K562 (cell line): Measurements from ENCODE around the gene PPARGC1A. TPM values are rescaled to one million over a fixed set of nuclear protein-coding genes. Genes with fewer than 3 reads are reported as not detected.

Source experiments
- ATAC-seq: fragments of 200-7000 bp; cut with Tn5 transposase; 3 replicates; pipeline ENCODE4 v1.9.1; 2020; ENCODE audit warnings: moderate library complexity
- BruUV-seq: library from RNA; stranded (reverse); fragments of 400-500 nt; replicated peaks from 2 replicates; lab custom pipeline; 2021; lab: Mats Ljungman, UMichigan
- CTCF ChIA-PET: fragments of 300-600 bp; formaldehyde crosslinking; extraction: SDS; loops from one replicate; lab custom pipeline; 2021; ENCODE audit warnings: low intra/inter-chr PET ratio; lab: Yijun Ruan, JAX
- POLR2A ChIA-PET: fragments of 300-600, 350-650 bp; sonication (Branson Sonifier 250); formaldehyde crosslinking; extraction: SDS; loops from one replicate; lab custom pipeline; 2021; ENCODE audit warnings: antibody characterized with exemption, inconsistent platforms; lab: Yijun Ruan, JAX
- DNase-seq, 4 experiments: peaks; one replicate each; pipeline versions ENCODE4 v3.0.0 to v3.0.0-alpha.2; 2011 to 2018; ENCODE audit warnings: low spot score in 3 of 4, mixed read lengths in 3 of 4; ENCODE audit errors: extremely low read depth in 1 of 4
- FAIRE-seq: peaks from 2 replicates; lab custom pipeline; 2011; peaks lifted over from hg19 to GRCh38; lab: Jason Lieb, UNC
- H2AFZ ChIP-seq: 2 replicates; pipeline ENCODE4 v1.6.0; 2011; ENCODE audit warnings: low read depth, low read length, control low read depth, inconsistent platforms
- H3K27ac ChIP-seq: fragments of 200-600 bp; 3 replicates; pipeline ENCODE4 v1.8.0; 2011; ENCODE audit warnings: low read depth, mild to moderate bottlenecking, control low read depth, inconsistent platforms, low read length, moderate library complexity, mixed read lengths; ENCODE audit errors: extremely low read depth
- H3K27me3 ChIP-seq, 2 experiments: fragments of 300-600 bp in 1 of 2; 2 replicates in 1 of 2; 3 replicates in 1 of 2; pipeline versions ENCODE4 v1.6.0 to v1.8.0; 2011; ENCODE audit warnings: inconsistent platforms in 2 of 2, low read length in 2 of 2, mild to moderate bottlenecking in 1 of 2, mixed read lengths in 1 of 2, moderate library complexity in 1 of 2; ENCODE audit not compliant: control insufficient read depth in 2 of 2, insufficient read depth in 2 of 2
- H3K36me3 ChIP-seq: fragments of 300-600 bp; 3 replicates; pipeline ENCODE4 v1.8.0; 2011; ENCODE audit warnings: mild to moderate bottlenecking, low read length, inconsistent platforms; ENCODE audit not compliant: control insufficient read depth, insufficient read depth
- H3K4me1 ChIP-seq, 2 experiments: fragments of 200-600 bp in 1 of 2; replicated peaks in 1 of 2; 2 replicates in 1 of 2; 3 replicates in 1 of 2; pipeline versions ENCODE4 v1.5.1 to v1.8.0; 2011; ENCODE audit warnings: inconsistent platforms in 2 of 2, low read length in 2 of 2, mild to moderate bottlenecking in 1 of 2, mixed read lengths in 1 of 2, moderate library complexity in 1 of 2; ENCODE audit not compliant: control insufficient read depth in 2 of 2, insufficient read depth in 2 of 2
- H3K4me2 ChIP-seq: 2 replicates; pipeline ENCODE4 v1.6.1; 2011; ENCODE audit warnings: low read length, control low read depth, inconsistent platforms, mixed read lengths; ENCODE audit not compliant: insufficient read depth
- H3K4me3 ChIP-seq: fragments of 200-600 bp; sonication (generic), shearing (Covaris generic); 2 replicates; pipeline ENCODE4 v1.5.1; 2016; ENCODE audit warnings: control low read depth, inconsistent platforms
- H3K79me2 ChIP-seq: fragments of 200-600 bp; 3 replicates; pipeline ENCODE4 v1.8.0; 2011; ENCODE audit warnings: low read length, inconsistent platforms; ENCODE audit not compliant: control insufficient read depth, insufficient read depth
- H3K9ac ChIP-seq, 2 experiments: 2 replicates each; pipeline versions ENCODE4 v1.6.0 to v1.6.1; 2011; ENCODE audit warnings: low read depth in 2 of 2, low read length in 2 of 2, control low read depth in 1 of 2, inconsistent platforms in 1 of 2, mild to moderate bottlenecking in 1 of 2, mixed read lengths in 1 of 2; ENCODE audit not compliant: insufficient read depth in 1 of 2
- H3K9me1 ChIP-seq: one replicate; pipeline ENCODE4 v1.6.0; 2011; ENCODE audit warnings: inconsistent platforms, mild to moderate bottlenecking, low read length, moderate library complexity; ENCODE audit not compliant: control insufficient read depth, insufficient read depth
- H3K9me3 ChIP-seq: replicated peaks from 2 replicates; pipeline ENCODE4 v1.5.1; 2011; ENCODE audit warnings: low read depth, low read length, inconsistent platforms; ENCODE audit not compliant: control insufficient read depth, insufficient read depth
- H4K20me1 ChIP-seq: replicated peaks from 2 replicates; pipeline ENCODE4 v1.6.1; 2011; ENCODE audit warnings: low read length, inconsistent platforms, mixed read lengths; ENCODE audit not compliant: control insufficient read depth, insufficient read depth
- CEBPB ChIP-seq: fragments of 450-650 bp; IDR thresholded peaks from 2 replicates; pipeline ENCODE4 v1.6.1; 2016; ENCODE audit warnings: missing genetic modification characterization, missing compliant biosample characterization
- FOXA1 ChIP-seq: fragments of 450-650 bp; IDR thresholded peaks from 2 replicates; pipeline ENCODE4 v1.6.1; 2016; ENCODE audit warnings: mild to moderate bottlenecking, borderline replicate concordance
- HDAC3 ChIP-seq: fragments of 450-650 bp; IDR thresholded peaks from 2 replicates; pipeline ENCODE4 v1.6.1; 2018; ENCODE audit warnings: borderline replicate concordance, mild to moderate bottlenecking, moderate library complexity; ENCODE audit not compliant: partially characterized antibody
- HDGF ChIP-seq: fragments of 450-650 bp; IDR thresholded peaks from 2 replicates; pipeline ENCODE4 v1.6.1; 2016
- HNRNPUL1 ChIP-seq: fragments of 200-400 bp; formaldehyde crosslinking; IDR thresholded peaks from 2 replicates; pipeline ENCODE4 v1.6.1; 2017; ENCODE audit warnings: low read length
- KLF6 ChIP-seq: fragments of 250-450 bp; sonication (Bioruptor Pico); IDR thresholded peaks from 2 replicates; pipeline ENCODE4 v1.4.0; 2020; ENCODE audit warnings: mild to moderate bottlenecking, moderate library complexity, borderline replicate concordance
- MTA2 ChIP-seq: fragments of 450-650 bp; IDR thresholded peaks from 2 replicates; pipeline ENCODE4 v1.6.1; 2016; ENCODE audit warnings: low read depth
- NR2C1 ChIP-seq, 2 experiments: fragments of 450-650 bp; IDR thresholded peaks; 2 replicates each; pipeline ENCODE4 v1.6.1; 2017; ENCODE audit warnings: mild to moderate bottlenecking in 2 of 2, antibody characterized with exemption in 1 of 2, inconsistent platforms in 1 of 2, missing compliant biosample characterization in 1 of 2, missing genetic modification characterization in 1 of 2
- PHB2 ChIP-seq: fragments of 450-650 bp; IDR thresholded peaks from 2 replicates; pipeline ENCODE4 v1.6.1; 2017; ENCODE audit warnings: low read depth
- POU5F1 ChIP-seq: fragments of 150-350 bp; IDR thresholded peaks from 2 replicates; pipeline ENCODE4 v1.6.1; 2014; ENCODE audit warnings: borderline replicate concordance, low read length, low read depth, mild to moderate bottlenecking; ENCODE audit not compliant: partially characterized antibody
- SMARCB1 ChIP-seq: IDR thresholded peaks from 2 replicates; pipeline ENCODE4 v1.6.1; 2011; ENCODE audit warnings: improper control_type of control experiment, low read depth; ENCODE audit not compliant: insufficient read length
- SNIP1 ChIP-seq: fragments of 450-650 bp; IDR thresholded peaks from 2 replicates; pipeline ENCODE4 v1.7.1; 2017; ENCODE audit warnings: low read depth, mild to moderate bottlenecking
- SPI1 ChIP-seq: IDR thresholded peaks from 2 replicates; pipeline ENCODE4 v1.6.1; 2011; ENCODE audit warnings: low read depth, low read length, control low read depth, borderline replicate concordance
- SRSF9 ChIP-seq: fragments of 200-400 bp; formaldehyde crosslinking; IDR thresholded peaks from 2 replicates; pipeline ENCODE4 v1.6.1; 2017; ENCODE audit warnings: low read depth, low read length, borderline replicate concordance
- TARDBP ChIP-seq: fragments of 450-650 bp; IDR thresholded peaks from 2 replicates; pipeline ENCODE4 v1.6.1; 2016
- TEAD4 ChIP-seq, 2 experiments: sonication (generic) in 1 of 2; formaldehyde crosslinking in 1 of 2; IDR thresholded peaks; 2 replicates each; pipeline versions ENCODE4 v1.6.1 to v1.8.0; 2012 to 2022; ENCODE audit warnings: borderline replicate concordance in 1 of 2, inconsistent platforms in 1 of 2, low read length in 1 of 2, mild to moderate bottlenecking in 1 of 2, missing genetic modification reagents in 1 of 2
- ZNF324 ChIP-seq: fragments of 250-450 bp; sonication (Bioruptor Pico); IDR thresholded peaks from 2 replicates; pipeline ENCODE4 v1.4.0; 2020; ENCODE audit warnings: mild to moderate bottlenecking
- ZNF395 ChIP-seq: fragments of 200-800 bp; sonication (Bioruptor generic); IDR thresholded peaks from 2 replicates; pipeline ENCODE4 v1.6.1; 2017; ENCODE audit warnings: missing genetic modification characterization, missing compliant biosample characterization
- ZNF445 ChIP-seq: fragments of 250-450 bp; sonication (Bioruptor Pico); IDR thresholded peaks from 2 replicates; pipeline ENCODE4 v1.4.0; 2020; ENCODE audit warnings: low read depth, mild to moderate bottlenecking, moderate library complexity
- ZNF695 ChIP-seq: fragments of 450-650 bp; formaldehyde crosslinking; IDR thresholded peaks from 2 replicates; pipeline ENCODE4 v1.4.0; 2020; ENCODE audit warnings: mild to moderate bottlenecking, moderate library complexity
- WGBS: fragments of 100-300 bp; shearing (Covaris generic); methylation state at CpG from one replicate; pipeline ENCODE4 v1.1.6; 2016; ENCODE audit warnings: low coverage, mixed read lengths; ENCODE audit not compliant: insufficient coverage; ENCODE audit errors: missing lambda C conversion rate; 5-methylcytosine and 5-hydroxymethylcytosine counted together
- in situ Hi-C: fragments of 300-500 bp; cut with MboI; formaldehyde crosslinking; loops from 4 replicates; pipeline ENCODE4 v1.15.0; 2018; ENCODE audit warnings: inconsistent platforms, mixed read lengths
- intact Hi-C: fragments of 100-400 bp; cut with micrococcal nuclease; formaldehyde crosslinking; loops from 2 replicates; pipeline ENCODE4 v1.14.2; 2022
- polyA plus RNA-seq, 8 experiments: library from polyadenylated mRNA; depleted of rRNA in 4 of 8; stranded (reverse) in 5 of 8; unstranded in 3 of 8; fragments of >200 nt; fragmentation: Nextera tagmentation in 2 of 8; fragmentation: Illumina TruSeq in 1 of 8; extraction: Ambion mirVana in 2 of 8; extraction: Trizol in 1 of 8; gene quantifications; 2 replicates each; pipeline versions ENCODE4 v1.2.1 to v1.2.3, GENCODE V29; 2011 to 2014; ENCODE audit warnings: inconsistent platforms in 1 of 8, missing spikeins in 1 of 8
- total RNA-seq, 7 experiments: library from RNA; depleted of rRNA in 6 of 7; stranded (reverse); fragments of >200 nt in 6 of 7; fragmentation: Illumina TruSeq in 2 of 7; extraction: Trizol in 2 of 7; gene quantifications; 2 replicates each; pipeline versions ENCODE4 v1.2.1 to v1.2.3, GENCODE V29; 2011 to 2021; ENCODE audit warnings: low replicate concordance in 1 of 7

PPARGC1A gene
- total and polyA plus RNA-seq, 9 of the 15 experiments (the other 6 are each of a cell fraction or from before 2014, with no cell fraction given) = 0.02 TPM; not detected in 8

- no peak for TF ChIP-seq SMARCB1
- no peak for TF ChIP-seq HDGF
- TF ChIP-seq MTA2 = no peak
- TF ChIP-seq ZNF445 (CRISPR knock-in tag) = no peak
- TF ChIP-seq TARDBP = no peak
- TF ChIP-seq ZNF324 (CRISPR knock-in tag) = no peak
Observed at GRCh38 chr4:23750125-23750524, 139.7 kb downstream of the PPARGC1A start (continued).

- CTCF ChIA-PET = no interaction called here
- no peaks in the 10 kb centered on the region for H3K4me1 ChIP-seq
- H4K20me1 ChIP-seq = no peaks in the 10 kb centered on the region
- WGBS = 0% methylated on average over 2 of the region's 2 CpGs
- no peaks in the 10 kb centered on the region for H3K9me1 ChIP-seq
- H3K9ac ChIP-seq = no peak overlapping the region
- DNase-seq (no peak), ATAC-seq (no peak), FAIRE-seq (no peak)
- no peak overlapping the region for H3K4me3 ChIP-seq
- no peaks in the 10 kb centered on the region for H3K79me2 ChIP-seq
- H3K4me2 ChIP-seq = no peak overlapping the region
- H2AFZ ChIP-seq = no peak overlapping the region
- intact Hi-C loops (no loop called here), in situ Hi-C loops (no loop called here)
- no peaks in the 10 kb centered on the region for H3K9me3 ChIP-seq
- POLR2A ChIA-PET = interaction anchor here (0.8 kb wide), 1 partner anchor 357 kb away, joined by 3 read pairs; no protein-coding TSS in a partner anchor
- no peak overlapping the region for H3K27ac ChIP-seq
- no peaks in the 10 kb centered on the region for H3K27me3 ChIP-seq
- BruUV-seq = no TSS peak
- no peaks in the 10 kb centered on the region for H3K36me3 ChIP-seq
- TF ChIP-seq HNRNPUL1 (no peak), PHB2 (no peak), ZNF324 (CRISPR knock-in tag) (no peak), FOXA1 (no peak), SNIP1 (no peak), CEBPB (tag) (no peak), NR2C1 (IDR thresholded peaks at IDR 0.05) (no peak), NR2C1 (tag; IDR thresholded peaks at IDR 0.05) (no peak), SRSF9 (no peak), POU5F1 (no peak), ZNF395 (CRISPR knock-in tag) (no peak), SPI1 (no peak), TEAD4 (IDR thresholded peaks at IDR 0.05; ENCODE audit: low read length) (no peak), TEAD4 (CRISPR knock-in tag; IDR thresholded peaks at IDR 0.05; ENCODE audit: borderline replicate concordance) (no peak), KLF6 (CRISPR knock-in tag) (no peak), ZNF695 (CRISPR knock-in tag) (no peak), HDAC3 (no peak)
Observed at GRCh38 chr4:23747281-23747735, 142.5 kb downstream of the PPARGC1A start.
